ENCODE data around the gene UQCC3. TPM values are rescaled to one million over a fixed set of nuclear protein-coding genes. Genes with fewer than 3 reads are reported as not detected.
"Not testable (repeated sequence)": the region's sequence is repeated elsewhere in the genome, so short reads cannot be mapped to it uniquely, and the experiment has no call there.

Gene UQCC3
- polyA plus RNA-seq, 4 donors = 7.3 to 12.8 (median 8.0) TPM

DNA sequence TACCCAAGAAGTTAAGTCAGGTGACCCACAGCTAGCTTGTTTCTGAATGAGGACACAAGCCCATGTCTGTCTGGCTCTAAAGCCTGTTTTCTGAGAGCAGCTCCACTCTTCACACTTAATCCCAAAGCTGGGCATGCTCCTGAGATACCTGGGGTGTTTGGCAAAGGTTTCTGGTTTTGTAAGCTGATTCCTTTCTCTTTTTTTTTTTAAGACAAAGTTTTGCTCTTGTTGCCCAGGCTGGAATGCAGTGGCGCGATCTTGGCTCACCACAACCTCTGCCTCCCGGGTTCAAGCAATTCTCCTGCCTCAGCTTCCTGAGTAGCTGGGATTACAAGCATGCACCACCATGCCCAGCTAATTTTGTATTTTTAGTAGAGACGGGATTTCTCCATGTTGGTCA lies 22.2 kb downstream of the UQCC3 start:
- not testable (repeated sequence) for DNase-seq (ENCODE audit: low read depth in 4 of 4, low spot score in 3 of 4)

DNA sequence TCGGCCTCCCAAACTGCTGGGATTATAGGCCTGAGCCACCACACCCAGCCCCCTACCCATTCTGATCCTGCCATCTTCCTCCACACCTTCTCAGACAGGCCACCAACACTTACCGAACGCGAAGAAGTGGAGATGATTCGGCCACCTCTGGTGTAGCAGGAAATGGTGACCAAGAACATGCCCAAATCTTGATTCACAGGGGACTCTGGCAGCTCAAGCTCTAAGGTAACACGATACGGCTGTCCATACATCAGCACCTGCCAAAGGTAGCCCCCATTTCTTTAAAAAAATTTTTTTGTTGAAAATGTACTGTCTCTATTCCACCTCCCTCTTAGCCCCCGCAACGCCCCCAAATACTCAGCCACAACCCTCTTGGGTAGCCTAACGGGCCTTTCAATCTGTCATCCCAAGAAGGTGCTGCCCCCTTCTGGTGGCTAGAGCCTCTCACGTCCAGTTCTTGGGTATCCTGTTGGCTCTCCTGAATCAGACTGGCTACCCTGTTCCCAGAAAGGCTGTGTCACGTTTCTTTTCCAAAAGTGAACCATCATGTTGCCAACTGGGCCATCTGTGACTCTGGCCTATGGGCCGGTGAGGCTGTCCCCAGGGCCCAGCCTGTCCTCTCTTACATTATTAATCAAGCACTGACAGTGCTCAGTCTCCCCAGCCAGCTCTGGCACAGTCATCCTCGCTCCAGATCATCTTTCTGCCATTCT lies 23.1 kb downstream of the UQCC3 start:
- no peak for DNase-seq (ENCODE audit: low read depth in 4 of 4, low spot score in 3 of 4)

DNA sequence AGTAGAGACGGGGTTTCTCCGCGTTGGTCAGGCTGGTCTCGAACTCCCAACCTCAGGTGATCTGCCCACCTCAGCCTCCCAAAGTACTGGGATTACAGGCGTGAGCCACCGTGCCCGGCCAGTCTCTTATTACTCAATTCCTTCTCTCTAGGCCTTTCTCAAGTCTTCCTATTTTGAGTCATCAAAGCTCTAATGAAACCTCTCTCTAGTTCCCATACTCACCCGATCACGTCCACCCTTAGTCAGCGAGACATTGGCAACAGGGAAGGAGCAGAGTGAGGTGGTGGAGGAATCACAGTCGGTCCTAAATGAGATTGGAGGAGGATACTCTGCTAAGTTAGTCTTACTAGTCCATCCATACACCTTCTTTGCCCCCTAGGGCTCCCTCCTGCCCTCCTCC lies 30.8 kb downstream of the UQCC3 start:
- no peak for DNase-seq (ENCODE audit: low read depth in 4 of 4, low spot score in 3 of 4)

DNA sequence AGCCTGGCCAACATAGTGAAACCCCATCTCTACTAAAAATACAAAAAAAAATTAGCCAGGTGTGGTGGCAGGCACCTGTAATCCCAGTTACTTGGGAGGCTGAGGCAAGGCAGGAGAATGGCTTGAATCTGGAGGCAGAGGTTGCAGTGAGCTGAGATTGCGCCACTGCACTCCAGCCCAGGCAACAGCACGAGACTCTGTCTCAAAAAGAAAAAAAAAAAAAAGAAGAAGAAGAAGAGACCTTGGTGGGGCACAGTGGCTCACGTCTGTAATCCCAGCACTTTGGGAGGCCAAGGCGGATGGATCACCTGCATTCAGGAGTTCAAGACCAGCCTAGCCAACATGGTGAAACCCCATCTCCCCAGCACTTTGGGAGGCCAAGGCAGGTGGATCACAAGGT lies 32.4 kb downstream of the UQCC3 start:
- not testable (repeated sequence) for DNase-seq (ENCODE audit: low read depth in 4 of 4, low spot score in 3 of 4)

DNA sequence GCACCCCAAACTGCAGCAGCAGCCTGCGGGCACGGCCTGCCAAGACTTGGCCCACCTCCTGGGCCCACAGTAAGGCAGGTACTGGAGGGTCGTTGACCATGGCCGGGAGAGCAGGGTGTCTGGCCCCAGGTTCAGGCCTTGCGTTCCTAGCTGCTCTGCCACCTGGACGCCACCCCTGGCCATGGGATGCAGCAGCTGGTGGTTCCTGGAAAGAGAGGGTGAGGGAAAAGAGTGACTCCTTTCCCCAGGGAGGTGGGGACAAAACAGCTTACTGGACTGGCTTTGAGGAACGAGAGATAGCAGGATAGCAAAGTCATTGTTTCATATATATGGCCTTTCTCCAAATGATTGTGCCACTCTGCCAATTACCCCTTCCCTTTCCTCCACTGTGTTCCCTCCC lies 33.9 kb downstream of the UQCC3 start:
- DNase-seq (ENCODE audit: low read depth in 4 of 4, low spot score in 3 of 4) = no peak

DNA sequence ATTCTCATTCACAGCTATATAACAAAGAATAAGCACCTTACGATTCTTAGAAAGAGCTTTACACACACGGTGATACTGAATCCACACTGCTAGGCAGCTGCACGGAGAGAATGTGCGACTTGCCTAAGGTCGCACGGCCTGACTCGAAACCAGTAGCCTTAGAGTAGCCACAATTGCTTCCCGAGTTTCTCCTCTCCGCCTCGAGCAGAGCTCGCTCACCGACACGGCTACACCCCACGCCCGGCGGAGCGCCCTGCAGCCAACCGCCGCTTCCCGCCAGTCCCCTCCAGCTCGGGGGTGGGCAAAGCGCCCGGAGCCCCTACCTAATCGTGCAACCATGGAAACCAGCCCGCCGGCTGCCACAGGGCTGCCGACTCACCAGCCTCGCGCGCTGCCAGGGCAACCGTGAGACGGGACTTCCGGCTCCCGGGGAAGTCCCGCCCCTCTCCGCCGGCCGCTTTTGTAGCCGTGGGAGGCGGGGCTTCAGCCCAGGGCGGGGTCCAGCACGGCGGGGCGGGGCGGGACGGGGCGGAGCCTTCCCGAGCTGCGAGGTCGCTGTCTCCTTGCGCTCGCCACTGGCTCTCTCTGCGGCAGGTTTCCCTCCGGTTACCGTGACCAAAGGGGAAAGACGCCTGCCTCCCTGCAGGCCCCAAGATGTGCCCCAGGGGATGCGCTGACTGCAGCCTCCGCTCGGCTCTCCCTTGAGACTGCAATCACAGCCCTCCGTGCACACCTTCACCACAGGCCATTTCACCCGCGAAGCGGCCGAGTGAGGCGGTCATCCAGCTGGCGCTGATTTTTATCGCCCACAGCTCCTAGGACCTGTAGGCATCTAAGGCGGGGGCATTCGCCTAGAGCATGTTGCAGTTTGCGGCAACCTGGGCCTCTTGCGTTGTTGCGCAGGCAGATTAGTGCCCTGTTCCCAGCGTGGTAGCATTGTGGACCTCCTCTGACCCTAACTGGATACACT lies 34.7 kb downstream of the UQCC3 start:
- peak in 3 of 4 donors; percentile 83 to 90 (median 88) for DNase-seq (ENCODE audit: low read depth in 4 of 4, low spot score in 3 of 4)

DNA sequence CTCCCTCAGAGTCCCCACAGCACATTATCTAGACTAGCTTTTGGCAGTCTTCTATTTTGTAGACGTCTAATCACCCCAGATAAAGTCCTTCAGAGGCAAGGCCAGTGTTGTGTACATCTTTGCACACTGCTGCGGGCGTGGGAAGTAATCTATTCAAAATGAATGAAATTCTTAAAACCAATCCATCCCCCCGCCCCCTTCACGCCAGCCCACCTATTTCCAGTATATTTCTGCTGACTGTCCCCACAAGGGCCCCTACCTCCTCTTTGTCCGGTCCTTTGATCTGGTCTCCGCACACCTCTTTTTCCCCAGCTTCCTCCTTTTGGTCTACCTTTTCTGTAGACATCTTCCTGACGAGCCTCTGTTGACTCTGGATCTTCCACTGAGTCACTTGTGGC lies 35.4 kb downstream of the UQCC3 start:
- DNase-seq (ENCODE audit: low read depth in 4 of 4, low spot score in 3 of 4) = no peak

DNA sequence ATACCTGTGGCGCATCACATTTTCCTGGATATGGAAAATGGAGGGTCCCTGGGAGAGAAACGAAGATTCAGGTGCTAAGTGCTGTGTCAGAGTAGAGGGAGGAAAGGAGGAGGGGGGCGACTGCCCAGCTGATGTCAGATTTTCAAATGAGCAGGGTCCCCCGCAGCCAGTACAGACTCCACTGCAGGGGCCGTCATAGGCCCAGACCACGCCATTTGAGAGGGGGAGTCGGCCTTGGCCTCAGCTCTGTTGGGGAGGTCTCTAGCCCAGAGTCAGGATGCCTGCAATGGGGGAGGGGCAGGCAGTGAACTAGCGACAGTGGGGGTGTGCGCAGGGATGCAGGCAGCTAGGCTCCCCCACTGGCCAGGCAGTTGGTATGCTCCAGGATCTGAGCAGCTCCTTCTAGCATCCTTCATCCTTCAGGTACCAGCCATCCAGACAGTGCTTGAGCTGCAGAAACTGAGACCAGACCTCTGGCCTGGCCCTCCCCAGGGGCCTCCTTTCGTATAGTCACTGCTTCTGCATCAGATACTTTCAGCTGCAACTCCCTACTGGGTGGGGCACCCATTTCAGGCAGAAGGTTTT lies 35.9 kb downstream of the UQCC3 start, which contains the start of the genes BSCL2 and GNG3:
TSS of gene BSCL2 (minus strand) at position 148 of the 585 bp plus-strand sequence. CDS start 229 bp downstream, outside the sequence.
TSS of gene GNG3 (plus strand) at position 400 of the 585 bp plus-strand sequence. CDS start 620 bp downstream, outside the sequence.
- DNase-seq (ENCODE audit: low read depth in 4 of 4, low spot score in 3 of 4) = peak in 2 of 4 donors; percentile 72 to 75

DNA sequence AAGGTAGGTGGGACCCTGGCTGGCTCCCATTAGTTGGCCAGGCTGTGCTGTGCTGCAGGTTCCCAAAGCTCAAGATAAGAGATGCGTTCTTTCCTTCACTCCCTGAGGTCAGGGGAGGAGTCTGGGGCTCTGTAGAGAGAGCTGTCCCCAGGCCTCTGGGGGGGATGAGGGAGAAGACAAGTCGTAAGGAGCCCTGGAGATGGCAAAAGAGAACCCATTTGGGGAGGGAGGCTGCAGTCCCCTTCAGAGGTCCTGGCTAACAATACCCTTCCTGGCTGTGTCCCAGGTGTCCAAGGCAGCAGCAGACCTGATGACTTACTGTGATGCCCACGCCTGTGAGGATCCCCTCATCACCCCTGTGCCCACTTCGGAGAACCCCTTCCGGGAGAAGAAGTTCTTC lies 36.9 kb downstream of the UQCC3 start:
- no peak for DNase-seq (ENCODE audit: low read depth in 4 of 4, low spot score in 3 of 4)

DNA sequence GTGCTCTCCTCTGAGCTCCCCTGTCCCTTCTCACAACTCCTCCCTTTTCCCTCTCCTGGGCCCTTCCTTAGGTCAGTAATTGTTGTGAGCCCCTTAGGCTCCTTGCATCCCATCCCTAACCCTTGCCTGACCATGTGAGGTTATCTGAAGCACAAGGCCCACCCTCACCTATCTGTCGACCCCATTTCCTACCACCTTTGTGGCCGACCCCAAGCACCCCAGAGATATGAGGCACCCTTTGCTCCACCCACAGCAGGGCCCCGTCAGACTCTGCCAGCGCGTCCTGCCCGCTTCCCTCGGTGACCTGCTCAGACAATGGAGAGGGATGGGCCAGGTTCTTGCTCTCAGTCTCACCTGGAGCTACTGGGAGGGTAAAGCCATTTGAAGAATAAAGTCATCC lies 37.3 kb downstream of the UQCC3 start:
- no peak for DNase-seq (ENCODE audit: low read depth in 4 of 4, low spot score in 3 of 4)

DNA sequence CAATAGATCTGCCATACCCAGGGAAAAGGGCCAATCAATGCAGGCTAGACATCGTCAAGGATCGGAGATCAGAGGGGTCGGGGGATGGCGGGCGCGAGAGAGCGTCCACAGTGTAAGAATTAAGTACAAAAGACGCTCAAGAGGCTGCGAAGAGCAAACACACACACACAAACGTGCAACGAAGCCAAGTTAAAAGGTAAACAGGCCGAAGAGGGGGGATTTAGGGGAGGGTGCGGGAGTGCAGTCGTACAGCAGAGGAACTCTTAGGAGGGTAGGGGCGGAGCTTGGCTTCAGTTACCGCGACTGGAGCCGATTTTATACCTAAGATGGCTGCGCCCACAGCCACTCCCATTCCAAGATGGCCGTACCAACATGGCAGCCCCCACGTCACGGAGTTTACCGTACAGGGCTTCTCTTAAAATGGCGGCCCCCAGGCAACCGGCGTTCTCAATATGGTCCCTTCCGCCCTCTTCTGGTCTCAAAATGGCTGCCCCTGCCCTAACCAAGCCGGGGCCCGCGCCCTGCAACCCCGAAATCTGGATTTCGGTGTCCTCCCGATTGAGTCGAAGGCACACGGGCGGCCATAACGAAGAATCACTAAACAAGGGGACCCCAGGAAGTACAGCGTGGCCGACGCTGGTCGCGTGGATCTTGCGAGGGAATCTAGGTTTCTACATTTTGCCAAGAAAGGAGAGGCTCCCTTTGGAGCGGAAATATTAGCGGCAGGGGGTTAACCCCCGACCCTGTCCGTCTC lies 38.0 kb downstream of the UQCC3 start:
- peak; percentile 93 to 99 (median 97) for DNase-seq (ENCODE audit: low read depth in 4 of 4, low spot score in 3 of 4)

DNA sequence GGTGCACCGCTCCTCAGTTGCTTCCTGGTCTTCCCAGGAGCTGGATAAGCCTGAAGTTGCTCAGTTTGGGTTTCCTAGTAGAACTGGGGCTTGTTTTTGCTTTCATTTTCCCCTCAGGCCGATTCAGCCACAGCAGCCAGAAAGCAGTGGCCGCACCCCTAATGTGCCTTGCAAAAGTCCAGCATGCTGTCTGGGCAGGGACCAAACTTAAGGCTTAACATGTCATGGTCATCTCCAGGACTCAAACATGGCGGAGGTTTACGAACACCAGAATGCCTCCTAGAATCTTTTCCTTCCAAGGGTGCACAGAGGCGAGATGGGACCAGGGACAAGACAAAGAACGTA lies 38.5 kb downstream of the UQCC3 start:
- no peak for DNase-seq (ENCODE audit: low read depth in 4 of 4, low spot score in 3 of 4)

DNA sequence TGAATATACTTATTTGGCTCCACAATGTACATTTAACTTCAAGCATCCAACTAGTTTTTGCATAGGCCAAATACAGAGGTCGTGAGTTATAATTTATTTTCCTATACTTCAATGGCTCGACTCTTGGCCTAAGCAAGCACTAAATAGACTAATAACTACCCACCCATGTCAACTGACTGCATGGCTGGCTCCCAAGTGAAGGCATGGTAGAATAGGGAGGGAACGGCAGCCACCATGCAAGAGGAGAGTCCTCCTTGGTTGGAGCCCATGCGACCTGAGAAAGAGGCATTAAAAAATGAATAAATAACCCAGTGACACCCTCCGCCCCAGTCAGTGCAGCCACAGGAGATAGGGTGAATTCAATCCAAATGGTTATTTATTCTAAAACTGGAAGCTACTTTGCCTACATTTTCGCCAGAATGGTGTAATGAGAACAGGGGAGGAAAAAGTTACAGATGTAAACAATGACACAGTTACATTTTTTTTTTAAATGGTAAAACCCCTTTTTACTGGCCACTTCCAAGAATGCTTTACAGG lies 40.9 kb downstream of the UQCC3 start:
- no peak for DNase-seq (ENCODE audit: low read depth in 4 of 4, low spot score in 3 of 4)

DNA sequence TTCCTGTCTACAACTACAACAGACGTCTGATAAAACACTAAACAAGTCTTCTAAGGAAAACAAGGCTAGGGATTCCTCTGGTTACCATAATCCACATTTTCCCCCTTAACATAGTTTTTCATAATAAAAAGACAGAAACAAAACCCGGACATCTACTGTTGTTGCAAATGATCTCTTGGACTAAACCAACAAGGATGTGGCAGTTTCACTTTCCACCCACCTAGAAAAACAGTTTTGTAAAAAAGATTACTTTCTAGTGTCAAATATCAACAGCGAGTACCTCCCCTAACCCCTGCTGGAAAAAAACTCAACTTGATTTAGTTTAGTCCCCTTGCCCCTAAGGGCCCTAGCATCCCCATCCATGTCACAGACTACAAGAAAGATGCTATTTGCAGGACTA lies 41.4 kb downstream of the UQCC3 start:
- no peak for DNase-seq (ENCODE audit: low read depth in 4 of 4, low spot score in 3 of 4)

DNA sequence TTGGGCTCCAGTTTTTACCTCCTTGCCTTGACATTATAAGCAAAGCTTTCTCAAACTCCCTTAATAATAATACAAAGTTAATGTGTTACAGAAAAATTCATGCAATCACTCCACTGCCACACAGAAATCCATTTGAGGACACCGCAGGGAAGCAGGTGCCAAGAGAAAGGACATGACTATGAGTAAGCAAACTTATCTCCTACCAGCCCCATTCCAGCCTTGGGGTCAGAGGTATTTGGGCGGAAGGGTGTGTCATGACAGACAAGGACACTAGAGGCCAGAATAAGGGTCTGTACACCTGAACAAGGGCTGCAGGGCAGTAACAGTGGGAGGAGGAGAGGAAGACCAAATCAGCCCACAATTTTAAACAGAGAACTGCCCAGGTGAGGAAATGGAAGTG lies 41.9 kb downstream of the UQCC3 start:
- no peak for DNase-seq (ENCODE audit: low read depth in 4 of 4, low spot score in 3 of 4)

DNA sequence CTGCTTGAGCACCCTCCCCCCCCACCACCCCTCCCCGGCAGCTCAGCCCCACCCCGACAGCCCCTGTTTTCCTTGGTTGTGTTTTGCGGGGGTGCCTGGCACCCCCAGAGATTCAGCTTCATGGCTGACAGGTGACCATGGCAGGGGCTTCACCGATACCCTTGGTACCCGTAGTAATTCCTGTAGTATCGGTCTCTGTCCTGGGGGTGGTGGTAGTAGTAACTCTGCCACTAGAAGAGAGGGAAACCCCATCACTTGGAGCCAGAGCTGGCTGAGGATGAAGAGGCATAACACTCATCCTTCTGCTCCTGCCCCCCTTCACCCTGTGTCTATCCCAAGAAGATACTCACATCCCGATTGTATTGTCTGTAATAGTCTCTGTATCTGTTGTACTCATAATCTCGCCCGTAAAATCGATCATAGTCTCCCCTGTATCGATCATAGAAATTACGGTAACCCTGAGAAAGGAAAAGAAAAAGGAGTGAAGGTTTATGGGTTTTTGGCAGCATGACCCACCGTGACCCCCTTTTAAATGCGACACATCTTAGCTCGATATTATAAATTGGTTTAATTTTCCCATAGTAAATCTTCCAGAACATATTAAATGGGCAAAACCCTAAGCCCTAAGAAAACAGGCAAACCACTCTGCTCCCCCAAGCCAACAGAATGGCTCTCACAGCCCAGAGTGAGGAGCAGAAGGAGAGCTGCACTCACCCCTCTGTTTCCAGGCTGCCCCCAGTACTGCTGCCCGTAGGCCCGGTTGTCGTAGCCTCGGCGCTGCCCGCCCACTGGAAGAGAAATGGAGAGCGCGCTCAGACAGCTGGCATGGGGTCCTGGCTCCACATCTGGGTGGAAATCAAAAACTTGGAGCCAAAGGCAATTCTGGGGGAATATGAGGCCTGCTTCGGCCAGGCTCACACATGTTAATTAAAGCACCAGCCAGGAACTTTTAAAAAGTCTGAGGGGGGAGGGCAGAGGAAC lies 44.0 kb downstream of the UQCC3 start:
- no peak for DNase-seq (ENCODE audit: low read depth in 4 of 4, low spot score in 3 of 4)

DNA sequence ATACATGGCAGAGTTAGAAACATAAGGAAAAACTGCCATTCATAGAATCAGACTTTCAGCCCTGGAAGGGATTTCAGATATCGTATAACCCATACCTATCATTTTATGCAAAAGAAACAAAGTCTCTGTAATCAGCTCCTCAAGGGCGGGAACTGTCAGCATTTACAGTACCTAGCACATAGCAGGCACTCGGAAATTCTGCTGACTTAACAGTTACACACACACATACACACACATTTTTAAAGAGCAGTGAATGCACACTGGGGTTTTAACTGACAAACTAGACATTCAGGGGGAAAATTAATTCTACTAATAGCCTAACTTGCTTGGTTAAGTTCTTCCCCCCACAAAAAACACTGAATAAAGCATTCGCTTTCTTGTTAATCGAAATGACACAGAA lies 44.7 kb downstream of the UQCC3 start:
- DNase-seq (ENCODE audit: low read depth in 4 of 4, low spot score in 3 of 4) = no peak

DNA sequence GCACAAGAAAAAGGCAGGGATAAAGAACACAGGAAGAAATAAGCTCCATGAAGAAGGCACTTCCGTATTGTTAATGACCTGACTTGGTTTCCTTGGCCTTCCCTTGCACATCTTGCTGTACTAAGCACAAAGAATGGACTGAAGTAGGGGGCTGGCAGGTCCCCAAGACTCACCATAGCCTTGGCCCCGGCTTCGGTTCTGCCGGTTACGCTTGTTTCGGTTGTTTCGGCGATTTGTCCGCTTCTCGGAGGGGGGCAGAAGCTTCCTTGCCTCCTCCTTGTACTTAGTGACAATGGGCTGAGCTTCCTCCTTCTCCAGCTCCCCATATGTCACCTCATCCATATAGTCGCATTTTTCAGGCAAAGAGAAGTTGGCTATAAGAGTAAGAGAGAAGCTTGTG lies 45.3 kb downstream of the UQCC3 start:
- DNase-seq (ENCODE audit: low read depth in 4 of 4, low spot score in 3 of 4) = no peak

Data from right renal pelvis (tissue), 4 donors.